ENCODE measurements around the gene RAB35.

The RAB35 gene

GRCh38 chr12:120132054-120132836 lies 15.7 kb upstream of the RAB35 start:
- DNase-seq: no peak

DNA sequence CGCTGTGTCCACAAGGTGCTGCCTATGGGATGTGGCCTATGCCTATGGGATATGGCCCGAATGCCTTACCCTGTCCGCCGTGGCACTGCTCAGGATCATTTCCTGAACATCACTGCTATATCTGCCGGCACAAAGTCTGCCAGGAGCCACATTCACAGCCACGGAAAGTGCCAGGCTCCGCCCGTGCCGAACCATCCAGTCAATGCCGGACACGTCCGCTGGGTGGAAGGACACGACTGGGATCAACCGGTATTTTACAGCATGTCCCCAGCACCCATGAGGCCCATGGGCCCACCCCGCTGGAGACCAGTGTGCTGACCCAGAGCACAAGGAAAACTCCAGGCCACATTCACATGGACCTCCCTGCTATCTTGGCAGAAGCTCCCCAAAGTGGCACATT lies 14.6 kb upstream of the RAB35 start:
- no peak for DNase-seq

GRCh38 chr12:120130011-120130410 lies 13.5 kb upstream of the RAB35 start:
- DNase-seq: no peak

- no peak for DNase-seq
Measured at GRCh38 chr12:120126635-120127005, 10.1 kb upstream of the RAB35 start.

- no peak for DNase-seq
Measured at GRCh38 chr12:120125792-120126634, 9.5 kb upstream of the RAB35 start.

- DNase-seq: no peak
Measured at GRCh38 chr12:120125029-120125428, 8.5 kb upstream of the RAB35 start.

DNA sequence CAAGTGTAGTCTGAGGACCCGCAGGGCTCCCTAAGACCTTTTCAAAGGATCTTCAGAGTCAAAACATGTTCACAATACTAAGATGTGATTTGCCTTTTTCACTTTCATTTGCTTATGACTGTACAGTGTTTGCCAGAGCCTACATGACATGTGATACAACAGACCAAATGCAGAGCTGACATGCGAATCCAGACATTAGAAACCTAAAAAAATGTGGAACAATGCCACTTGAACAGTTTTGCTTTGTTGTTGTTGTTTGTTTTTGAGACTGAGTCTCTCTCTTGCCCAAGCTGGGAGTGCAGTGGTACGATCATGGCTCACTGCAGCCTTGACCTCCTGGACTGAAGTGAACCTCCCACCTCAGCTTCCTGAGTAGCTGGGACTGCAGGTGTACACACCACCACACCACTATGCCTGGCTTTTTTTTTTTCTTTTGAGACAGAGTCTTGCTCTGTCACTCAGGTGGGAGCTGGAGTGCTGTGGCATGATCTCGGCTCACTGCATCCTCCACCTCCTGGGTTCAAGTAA lies 5.3 kb upstream of the RAB35 start:
- DNase-seq: no peak

DNA sequence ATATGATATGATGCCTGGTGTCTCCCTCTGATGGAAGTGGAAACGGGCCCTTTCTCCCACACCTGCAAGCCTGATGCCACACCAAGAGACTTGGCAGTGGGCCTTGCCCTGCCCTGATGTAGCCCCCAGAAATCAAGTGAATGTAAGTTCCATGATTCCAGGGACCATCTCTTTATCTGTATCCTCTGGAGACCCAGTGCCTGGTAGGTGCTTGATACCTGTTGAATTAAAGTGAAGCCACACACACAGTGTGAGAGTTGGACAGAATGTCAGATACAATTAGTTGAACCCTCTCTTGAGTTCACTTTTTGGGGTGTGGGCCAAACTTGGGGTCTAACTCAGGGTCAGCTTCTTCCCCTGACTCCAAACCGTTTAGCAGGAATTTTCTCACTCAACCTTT lies 4.8 kb upstream of the RAB35 start:
- no peak for DNase-seq

- DNase-seq: no peak
Measured at GRCh38 chr12:120119271-120119973, 2.9 kb upstream of the RAB35 start.

DNA sequence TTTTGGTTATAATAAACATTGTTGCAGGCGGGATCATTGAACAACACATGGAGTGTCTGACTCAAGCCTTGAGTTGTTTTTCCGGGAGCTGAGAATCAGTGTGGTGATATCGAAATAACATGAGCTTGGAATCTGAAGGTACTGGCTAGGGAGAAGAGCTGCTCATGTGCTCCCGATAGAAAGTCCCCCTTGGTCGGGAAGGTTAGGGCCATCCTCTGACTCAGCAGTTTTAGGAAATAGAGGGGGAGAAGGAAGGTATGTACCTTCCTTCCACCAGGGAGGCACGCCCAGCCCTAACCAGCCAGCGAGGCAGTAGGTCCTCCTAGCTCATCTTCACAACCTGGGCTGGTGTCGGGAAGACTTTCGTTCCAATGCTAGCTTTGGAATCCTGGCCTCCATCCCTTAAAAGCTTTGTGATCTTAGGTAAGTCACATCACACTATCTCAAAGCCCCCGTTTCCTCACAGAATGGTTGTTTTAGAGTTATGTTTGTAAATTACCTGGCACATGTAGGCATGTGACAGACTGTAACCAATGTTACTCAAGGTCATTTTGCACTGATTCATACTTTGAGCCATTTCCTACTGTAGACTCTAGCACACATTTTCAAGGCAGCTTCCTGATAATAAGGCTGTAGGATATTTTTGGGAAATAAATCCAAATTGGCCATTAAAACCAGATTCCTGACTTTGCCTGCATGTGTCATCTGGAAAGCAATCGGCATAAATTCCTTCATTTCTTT lies 1.9 kb upstream of the RAB35 start:
- DNase-seq: no peak

DNA sequence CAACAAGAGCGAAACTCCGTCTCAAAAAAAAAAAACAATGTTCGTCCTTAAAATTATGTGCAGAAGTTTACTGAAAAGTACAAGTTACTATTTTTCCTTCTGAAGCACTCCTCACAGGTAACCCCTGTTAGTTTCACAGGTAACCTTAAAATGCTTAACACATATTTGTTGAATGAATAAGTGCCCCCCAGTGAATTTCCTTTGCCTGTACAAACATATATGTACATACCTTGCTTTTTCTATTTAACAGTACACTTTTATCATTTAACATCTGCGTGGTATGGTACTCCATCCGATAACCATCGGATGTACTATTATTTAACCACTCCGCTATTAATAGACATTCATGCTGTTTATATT lies 1.4 kb upstream of the RAB35 start:
- DNase-seq: no peak

DNA sequence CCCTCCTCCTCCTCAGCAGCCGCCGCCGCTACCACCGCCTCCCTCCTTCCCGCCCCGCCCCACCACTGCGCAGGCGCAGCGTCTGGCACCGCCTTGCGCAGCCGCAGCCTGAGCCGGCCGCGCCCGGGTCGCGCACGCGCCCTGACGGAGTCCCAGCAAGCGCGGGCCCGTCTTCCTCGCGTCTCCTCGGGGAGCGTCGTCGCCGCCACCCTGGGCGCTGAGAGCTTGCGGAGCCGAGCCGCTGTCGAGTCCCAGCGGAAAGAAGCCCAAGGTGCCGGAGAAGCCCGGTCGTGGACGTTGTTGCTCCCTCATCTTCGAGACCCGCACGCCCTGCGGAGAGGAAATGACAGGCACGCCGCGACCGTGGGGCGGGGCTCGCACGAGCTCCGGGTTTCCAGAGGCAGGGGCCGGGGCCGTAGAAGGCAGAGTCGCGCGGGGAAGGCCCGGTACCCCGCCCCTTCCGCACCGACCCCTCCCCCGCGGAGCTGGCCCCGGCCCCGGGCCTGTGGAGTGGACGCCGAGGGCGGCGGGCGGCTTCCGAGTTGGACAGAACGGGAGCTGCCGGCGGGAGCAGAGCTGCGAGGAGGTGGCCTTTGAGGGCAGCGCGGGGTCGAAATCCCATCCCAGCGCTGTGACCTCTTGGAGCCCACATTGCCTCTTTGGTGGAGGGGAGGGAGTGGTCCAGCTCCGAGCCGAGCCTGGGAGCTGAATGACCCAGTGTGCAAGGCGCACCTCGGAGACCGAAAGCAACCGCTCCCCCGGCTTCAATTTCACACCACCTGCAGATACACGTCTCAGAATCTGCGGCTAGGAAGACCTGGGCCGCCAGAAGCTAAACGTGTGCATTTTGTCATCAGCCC lies 469 bp upstream of the RAB35 start:
- peak; percentile 86 for DNase-seq

GRCh38 chr12:120115692-120116440 lies 687 bp downstream of the RAB35 start:
- no peak for DNase-seq

- DNase-seq: no peak
Measured at GRCh38 chr12:120115066-120115465, 1.5 kb downstream of the RAB35 start.

DNA sequence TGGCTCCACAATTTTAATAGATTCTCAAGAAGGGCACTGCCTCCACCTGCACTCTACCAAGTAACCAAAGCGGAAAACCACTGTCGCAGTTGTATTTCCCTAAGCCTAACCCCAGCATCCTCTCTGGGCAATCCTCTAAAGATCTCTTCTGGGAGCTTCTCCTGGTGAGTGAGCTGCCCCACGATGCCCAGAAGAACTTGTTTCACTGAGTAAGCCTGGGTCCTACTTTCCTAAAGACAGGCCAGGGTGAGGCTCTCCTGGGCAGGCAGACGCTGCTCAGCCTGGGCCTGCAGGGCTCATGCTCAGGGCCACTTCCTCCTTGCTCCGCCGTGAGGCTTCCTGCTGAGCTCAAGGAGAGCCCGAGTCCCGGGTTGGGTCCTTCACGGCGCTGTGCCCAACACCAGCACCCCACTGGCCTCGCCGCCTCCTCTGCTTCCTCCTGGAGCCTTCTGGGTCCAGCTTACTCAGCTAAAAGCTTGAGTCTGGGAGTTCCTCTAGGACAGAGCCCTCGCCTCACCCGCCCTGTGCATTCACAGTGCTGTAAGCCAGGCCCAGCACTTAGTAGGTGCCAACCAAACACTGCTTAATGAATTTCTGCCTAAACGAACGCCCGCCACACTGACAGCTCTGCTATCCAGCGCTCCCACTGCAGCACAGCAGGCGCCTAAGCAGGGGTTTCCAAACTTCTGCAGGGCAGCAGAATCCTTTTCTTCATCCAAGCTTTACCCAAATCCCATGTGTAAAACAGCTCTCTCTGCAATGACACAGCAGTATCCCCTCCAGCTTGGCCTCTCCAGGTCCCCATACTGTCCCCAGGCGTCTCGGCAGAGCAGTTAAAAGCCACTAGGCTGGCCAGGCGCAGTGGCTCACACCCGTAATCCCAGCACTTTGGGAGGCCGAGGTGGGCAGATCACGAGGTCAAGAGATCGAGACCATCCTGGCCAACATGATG lies 5.7 kb downstream of the RAB35 start:
- DNase-seq: no peak

DNA sequence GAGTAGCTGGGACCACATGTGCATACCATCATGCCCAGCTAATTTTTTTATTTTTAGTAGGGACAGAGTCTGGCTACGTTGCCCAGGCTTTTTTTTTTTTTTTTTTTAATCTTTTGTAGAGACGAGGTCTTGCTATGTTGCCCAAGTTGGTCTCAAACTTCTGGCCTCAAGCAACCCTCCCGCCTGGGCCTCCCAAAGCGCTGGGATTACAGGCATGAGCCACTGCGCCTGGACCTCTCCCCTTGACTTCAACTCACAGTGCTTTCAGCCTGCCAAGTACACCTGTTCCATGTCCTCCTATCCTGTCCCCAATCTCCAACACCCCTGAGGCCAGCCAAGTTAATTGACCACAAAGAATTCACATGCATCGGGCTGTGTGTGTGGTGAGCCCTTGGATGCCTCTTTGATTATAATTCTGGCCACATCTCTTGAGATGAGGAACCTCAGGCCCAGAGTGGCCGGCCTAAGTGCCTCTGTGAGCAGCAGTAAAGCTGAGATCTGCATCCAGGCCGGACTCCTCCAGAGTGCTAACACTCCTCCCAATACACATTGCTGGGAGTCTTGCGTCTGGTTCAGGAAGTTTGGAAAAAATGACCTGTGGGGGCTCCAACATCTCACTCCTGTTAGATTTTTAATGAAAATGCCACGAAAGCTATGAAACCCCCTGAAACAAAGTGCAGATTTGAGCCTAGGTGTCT lies 6.8 kb downstream of the RAB35 start:
- no peak for DNase-seq

GRCh38 chr12:120106151-120106550 lies 10.4 kb downstream of the RAB35 start:
- no peak for DNase-seq

DNA sequence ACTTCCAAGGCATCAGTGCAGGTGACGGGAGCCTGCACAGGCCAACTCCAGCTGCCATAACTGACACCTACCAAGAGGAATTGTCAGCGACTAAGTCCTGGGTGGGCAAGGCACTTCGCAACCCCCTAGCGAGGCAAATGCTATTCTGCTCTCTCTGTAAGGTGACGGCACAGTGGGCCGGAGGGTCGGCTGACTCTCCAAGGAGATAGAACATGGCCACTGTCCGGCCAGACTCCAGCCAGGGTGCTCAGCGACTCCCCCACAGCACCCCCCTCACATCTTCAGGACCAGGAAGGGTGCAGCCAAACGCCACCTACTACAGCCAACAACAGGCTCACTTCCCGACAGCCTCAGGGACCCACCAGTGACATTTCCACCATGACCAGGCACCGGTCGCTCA lies 13.2 kb downstream of the RAB35 start:
- DNase-seq: no peak

- DNase-seq: no peak
Measured at GRCh38 chr12:120103044-120103338, 13.6 kb downstream of the RAB35 start.
